Measurements from ENCODE around the gene CYP2A6.

- TF ChIP-seq CTCF (IDR thresholded peaks at IDR 0.05) (peak in 3 of 4 experiments; percentile 54 to 75 (median 63)), POLR2AphosphoS5 (IDR thresholded peaks at IDR 0.05) (peak; percentile 16)
These were observed 52.1 kb downstream of the CYP2A6 start for GRCh38 chr19:40797963-40798682.

Measured in gastroesophageal sphincter (tissue), 3 donors.